K562 (cell line): ENCODE data around the gene SLC2A6.

ENCODE experiments used
- EZH2 ChIP-seq: IDR thresholded peaks from 2 replicates; pipeline ENCODE4 v1.6.1; 2012; ENCODE audit warnings: low read depth, mild to moderate bottlenecking, inconsistent platforms, low read length, borderline replicate concordance
- JUN ChIP-seq, 2 experiments: sonication (generic) in 1 of 2; formaldehyde crosslinking in 1 of 2; IDR thresholded peaks; 2 replicates each; pipeline versions ENCODE4 v1.6.1 to v1.8.0; 2012 to 2022; ENCODE audit warnings: borderline replicate concordance in 2 of 2, mild to moderate bottlenecking in 2 of 2, improper control_type of control experiment in 1 of 2, low read depth in 1 of 2, low read length in 1 of 2, missing genetic modification reagents in 1 of 2
- POLR2AphosphoS5 ChIP-seq: IDR thresholded peaks from 2 replicates; pipeline ENCODE4 v1.6.1; 2011; ENCODE audit warnings: mild to moderate bottlenecking, low read depth, low read length, moderate library complexity; ENCODE audit not compliant: control insufficient read depth, insufficient read depth
- ZNF184 ChIP-seq: sonication (generic); formaldehyde crosslinking; IDR thresholded peaks from 2 replicates; pipeline ENCODE4 v1.5.0; 2020; ENCODE audit warnings: missing genetic modification reagents
- ZNF274 ChIP-seq: IDR thresholded peaks from 2 replicates; pipeline ENCODE4 v1.6.1; 2011; ENCODE audit warnings: low read depth, mild to moderate bottlenecking, low read length, moderate library complexity, borderline replicate concordance
- TF ChIP-seq, protein P1 (sequence below), 3 experiments: IDR thresholded peaks in 2 of 3; conservative IDR thresholded peaks in 1 of 3; 2 replicates each; pipeline ENCODE4 v1.5.1; 2011 to 2012; ENCODE audit warnings: low read length in 3 of 3, mild to moderate bottlenecking in 3 of 3, control low read depth in 2 of 3, improper control_type of control experiment in 1 of 3, inconsistent platforms in 1 of 3, low read depth in 1 of 3, mixed read lengths in 1 of 3, moderate library complexity in 1 of 3; ENCODE audit not compliant: insufficient read depth in 2 of 3
- TF ChIP-seq, protein P2 (sequence below): fragments of 250-450 bp; sonication (Bioruptor Pico); IDR thresholded peaks from 2 replicates; pipeline ENCODE4 v1.5.0; 2022; ENCODE audit warnings: mild to moderate bottlenecking
- TF ChIP-seq, protein P3 (sequence below): fragments of 450-650 bp; IDR thresholded peaks from 2 replicates; pipeline ENCODE4 v1.6.1; 2016; ENCODE audit warnings: low read depth, mild to moderate bottlenecking, moderate library complexity

DNA sequence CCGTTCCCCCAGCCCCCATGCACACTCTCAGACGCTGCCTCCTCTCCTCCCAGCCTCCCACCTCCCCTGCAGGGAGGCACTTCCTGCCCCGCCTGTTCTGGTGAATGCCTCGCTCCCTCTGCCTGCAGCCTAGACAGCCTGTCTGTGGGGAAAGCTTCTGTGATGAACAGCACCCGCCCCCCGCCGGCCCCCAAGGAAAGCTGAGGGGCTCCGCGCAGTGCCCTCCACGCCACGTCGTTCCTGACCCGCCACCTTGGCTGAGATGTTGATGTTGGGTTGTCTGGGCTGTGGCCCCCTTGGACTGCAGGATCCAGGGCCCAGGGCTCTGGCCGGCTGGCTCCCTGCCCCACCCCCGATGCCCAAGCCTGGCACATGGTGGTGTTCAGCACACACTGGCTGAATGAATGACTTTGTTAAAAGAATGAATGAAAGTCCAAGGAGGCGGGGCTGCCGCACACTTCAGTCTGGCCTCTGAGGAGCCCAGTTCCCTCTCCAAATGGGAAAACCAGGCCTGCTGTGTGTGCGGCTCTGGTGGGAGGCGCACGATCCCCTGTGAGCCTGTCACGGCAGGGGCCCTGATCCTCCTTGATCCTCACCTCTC, 47.9 kb upstream of the SLC2A6 start:
- TF ChIP-seq, protein P1, sequence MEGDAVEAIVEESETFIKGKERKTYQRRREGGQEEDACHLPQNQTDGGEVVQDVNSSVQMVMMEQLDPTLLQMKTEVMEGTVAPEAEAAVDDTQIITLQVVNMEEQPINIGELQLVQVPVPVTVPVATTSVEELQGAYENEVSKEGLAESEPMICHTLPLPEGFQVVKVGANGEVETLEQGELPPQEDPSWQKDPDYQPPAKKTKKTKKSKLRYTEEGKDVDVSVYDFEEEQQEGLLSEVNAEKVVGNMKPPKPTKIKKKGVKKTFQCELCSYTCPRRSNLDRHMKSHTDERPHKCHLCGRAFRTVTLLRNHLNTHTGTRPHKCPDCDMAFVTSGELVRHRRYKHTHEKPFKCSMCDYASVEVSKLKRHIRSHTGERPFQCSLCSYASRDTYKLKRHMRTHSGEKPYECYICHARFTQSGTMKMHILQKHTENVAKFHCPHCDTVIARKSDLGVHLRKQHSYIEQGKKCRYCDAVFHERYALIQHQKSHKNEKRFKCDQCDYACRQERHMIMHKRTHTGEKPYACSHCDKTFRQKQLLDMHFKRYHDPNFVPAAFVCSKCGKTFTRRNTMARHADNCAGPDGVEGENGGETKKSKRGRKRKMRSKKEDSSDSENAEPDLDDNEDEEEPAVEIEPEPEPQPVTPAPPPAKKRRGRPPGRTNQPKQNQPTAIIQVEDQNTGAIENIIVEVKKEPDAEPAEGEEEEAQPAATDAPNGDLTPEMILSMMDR (IDR thresholded peaks at IDR 0.05 in 2 of 3, conservative IDR thresholded peaks at IDR 0.05 in 1 of 3; ENCODE audit: insufficient read depth in 2 of 3, low read depth in 1 of 3, low read length in 3 of 3) = no peak
- TF ChIP-seq, protein P2, sequence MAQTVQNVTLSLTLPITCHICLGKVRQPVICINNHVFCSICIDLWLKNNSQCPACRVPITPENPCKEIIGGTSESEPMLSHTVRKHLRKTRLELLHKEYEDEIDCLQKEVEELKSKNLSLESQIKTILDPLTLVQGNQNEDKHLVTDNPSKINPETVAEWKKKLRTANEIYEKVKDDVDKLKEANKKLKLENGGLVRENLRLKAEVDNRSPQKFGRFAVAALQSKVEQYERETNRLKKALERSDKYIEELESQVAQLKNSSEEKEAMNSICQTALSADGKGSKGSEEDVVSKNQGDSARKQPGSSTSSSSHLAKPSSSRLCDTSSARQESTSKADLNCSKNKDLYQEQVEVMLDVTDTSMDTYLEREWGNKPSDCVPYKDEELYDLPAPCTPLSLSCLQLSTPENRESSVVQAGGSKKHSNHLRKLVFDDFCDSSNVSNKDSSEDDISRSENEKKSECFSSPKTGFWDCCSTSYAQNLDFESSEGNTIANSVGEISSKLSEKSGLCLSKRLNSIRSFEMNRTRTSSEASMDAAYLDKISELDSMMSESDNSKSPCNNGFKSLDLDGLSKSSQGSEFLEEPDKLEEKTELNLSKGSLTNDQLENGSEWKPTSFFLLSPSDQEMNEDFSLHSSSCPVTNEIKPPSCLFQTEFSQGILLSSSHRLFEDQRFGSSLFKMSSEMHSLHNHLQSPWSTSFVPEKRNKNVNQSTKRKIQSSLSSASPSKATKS (CRISPR knock-in tag) = no peak
- TF ChIP-seq JUN (IDR thresholded peaks at IDR 0.05; ENCODE audit: borderline replicate concordance, low read depth, low read length) (no peak), JUN (CRISPR knock-in tag; IDR thresholded peaks at IDR 0.05; ENCODE audit: borderline replicate concordance) (no peak), POLR2AphosphoS5 (no peak), EZH2 (no peak), ZNF274 (no peak), ZNF184 (no peak)
- TF ChIP-seq, protein P3, sequence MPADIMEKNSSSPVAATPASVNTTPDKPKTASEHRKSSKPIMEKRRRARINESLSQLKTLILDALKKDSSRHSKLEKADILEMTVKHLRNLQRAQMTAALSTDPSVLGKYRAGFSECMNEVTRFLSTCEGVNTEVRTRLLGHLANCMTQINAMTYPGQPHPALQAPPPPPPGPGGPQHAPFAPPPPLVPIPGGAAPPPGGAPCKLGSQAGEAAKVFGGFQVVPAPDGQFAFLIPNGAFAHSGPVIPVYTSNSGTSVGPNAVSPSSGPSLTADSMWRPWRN = no peak
